HepG2 (cell line): ENCODE data around the gene OTUD7B.

Source experiments
- FOXJ3 ChIP-seq: sonication (generic); formaldehyde crosslinking; IDR thresholded peaks from 2 replicates; pipeline ENCODE4 v1.4.0; 2020; ENCODE audit warnings: missing genetic modification reagents, mild to moderate bottlenecking, borderline replicate concordance
- GPN1 ChIP-seq: sonication (generic); formaldehyde crosslinking; IDR thresholded peaks from 2 replicates; pipeline ENCODE4 v1.5.1; 2020; ENCODE audit warnings: missing genetic modification reagents, borderline replicate concordance
- JUND ChIP-seq: sonication (generic); formaldehyde crosslinking; IDR thresholded peaks from 2 replicates; pipeline ENCODE4 v1.8.0; 2022; ENCODE audit warnings: mild to moderate bottlenecking, missing genetic modification reagents
- REST ChIP-seq, 2 experiments: IDR thresholded peaks; 2 replicates each; pipeline ENCODE4 v1.6.1; 2011 to 2012; ENCODE audit warnings: low read length in 2 of 2, borderline replicate concordance in 1 of 2, low read depth in 1 of 2, mild to moderate bottlenecking in 1 of 2, moderate library complexity in 1 of 2
- SUZ12 ChIP-seq: fragments of 150-350 bp; IDR thresholded peaks from 2 replicates; pipeline ENCODE4 v1.6.1; 2014; ENCODE audit warnings: low read depth, low read length

- TF ChIP-seq GPN1 (CRISPR knock-in tag) (no peak), REST (IDR thresholded peaks at IDR 0.05; ENCODE audit: borderline replicate concordance in 1 of 2, low read depth in 1 of 2, low read length in 2 of 2) (no peak), SUZ12 (no peak), FOXJ3 (CRISPR knock-in tag) (no peak), JUND (CRISPR knock-in tag) (no peak)
These were observed 2.1 kb upstream of the OTUD7B start for GRCh38 chr1:150012611-150013010.
